DND-41 (cell line): ENCODE data around the gene CCDC30.

Experiments used
- ATAC-seq: fragments of 200-7000 bp; cut with Tn5 transposase; 3 replicates; pipeline ENCODE4 v1.9.1; 2021; ENCODE audit warnings: low read depth; ENCODE audit not compliant: insufficient read depth
- DNase-seq: peaks from one replicate; pipeline ENCODE4 v3.0.0-alpha.2; 2020
- H2AFZ ChIP-seq: 2 replicates; pipeline ENCODE4 v1.6.0; 2012; ENCODE audit warnings: low read depth, low read length
- H3K27ac ChIP-seq: 2 replicates; pipeline ENCODE4 v1.5.1; 2012; ENCODE audit warnings: low read length, inconsistent platforms
- H3K27me3 ChIP-seq: fragments of 200-600 bp; sonication (generic); 2 replicates; pipeline ENCODE4 v1.6.0; 2012; ENCODE audit warnings: low read length, mild to moderate bottlenecking, inconsistent platforms; ENCODE audit not compliant: insufficient read depth, poor library complexity
- H3K36me3 ChIP-seq: 2 replicates; pipeline ENCODE4 v1.5.1; 2012; ENCODE audit warnings: low read length, inconsistent platforms; ENCODE audit not compliant: insufficient read depth
- H3K4me1 ChIP-seq: 2 replicates; pipeline ENCODE4 v1.5.1; 2012; ENCODE audit warnings: mild to moderate bottlenecking, low read length; ENCODE audit not compliant: insufficient read depth
- H3K4me2 ChIP-seq: 2 replicates; pipeline ENCODE4 v1.6.0; 2012; ENCODE audit warnings: mild to moderate bottlenecking, moderate library complexity, low read length, inconsistent platforms; ENCODE audit not compliant: insufficient read depth
- H3K4me3 ChIP-seq, 2 experiments: fragments of 200-600 bp in 1 of 2; shearing (Covaris generic) in 1 of 2; 2 replicates each; pipeline ENCODE4 v1.5.1; 2012 to 2016; ENCODE audit warnings: inconsistent platforms in 2 of 2, low read length in 2 of 2, mild to moderate bottlenecking in 2 of 2, low read depth in 1 of 2, moderate library complexity in 1 of 2
- H3K79me2 ChIP-seq: 2 replicates; pipeline ENCODE4 v1.6.0; 2012; ENCODE audit warnings: low read length, inconsistent platforms; ENCODE audit not compliant: insufficient read depth
- H3K9ac ChIP-seq: 2 replicates; pipeline ENCODE4 v1.6.0; 2012; ENCODE audit warnings: low read depth, mild to moderate bottlenecking, inconsistent platforms, low read length, moderate library complexity
- H3K9me3 ChIP-seq: 2 replicates; pipeline ENCODE4 v1.5.1; 2012; ENCODE audit warnings: low read length, moderate library complexity, mild to moderate bottlenecking, inconsistent platforms; ENCODE audit not compliant: insufficient read depth, severe bottlenecking
- H4K20me1 ChIP-seq: 2 replicates; pipeline ENCODE4 v1.6.0; 2012; ENCODE audit warnings: low read length; ENCODE audit not compliant: insufficient read depth
- CTCF ChIP-seq: IDR thresholded peaks from 2 replicates; pipeline ENCODE4 v1.5.1; 2012; ENCODE audit warnings: borderline replicate concordance, low read length, moderate library complexity, mild to moderate bottlenecking; ENCODE audit not compliant: poor library complexity, severe bottlenecking; ENCODE audit errors: extremely low read depth
- EZH2 ChIP-seq: IDR thresholded peaks from 3 replicates; pipeline ENCODE4 v1.6.1; 2012; ENCODE audit warnings: borderline replicate concordance, low read depth, mild to moderate bottlenecking, moderate library complexity, low read length, inconsistent platforms; ENCODE audit not compliant: severe bottlenecking

The CCDC30 gene

DNA sequence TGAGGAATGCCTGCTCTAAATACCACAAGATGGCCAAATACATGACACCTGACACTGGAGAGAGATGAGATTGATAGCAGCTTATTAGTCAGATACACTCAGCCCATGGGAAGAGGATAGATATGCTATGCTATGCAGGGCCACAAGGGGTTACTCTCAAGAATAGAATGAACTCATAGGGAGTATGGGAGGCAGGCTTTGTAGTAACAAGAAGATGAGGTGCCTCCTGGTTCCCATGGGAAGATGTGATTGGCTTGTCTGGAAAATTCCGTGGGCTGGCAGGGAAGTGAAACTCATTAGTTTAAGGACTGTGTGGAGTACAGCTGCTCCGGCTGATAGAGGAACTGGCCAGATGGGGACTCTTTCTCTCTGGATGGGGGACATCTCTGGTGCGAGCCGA lies 16.5 kb downstream of the CCDC30 start:
- Histone ChIP-seq H3K79me2 (no peaks in the 10 kb centered on the region), H2AFZ (no peak overlapping the region), H3K4me1 (no peaks in the 10 kb centered on the region), H4K20me1 (no peaks in the 10 kb centered on the region), H3K4me2 (no peak overlapping the region), H3K27me3 (no peaks in the 10 kb centered on the region), H3K4me3 (no peak overlapping the region), H3K36me3 (no peaks in the 10 kb centered on the region), H3K9ac (no peak overlapping the region), H3K27ac (no peak overlapping the region), H3K9me3 (no peaks in the 10 kb centered on the region)
- ATAC-seq (peak; percentile 54; the same call in 2 of the 3 replicates), DNase-seq (no peak)
- TF ChIP-seq EZH2 (no peak), CTCF (peak; percentile 36)

DNA sequence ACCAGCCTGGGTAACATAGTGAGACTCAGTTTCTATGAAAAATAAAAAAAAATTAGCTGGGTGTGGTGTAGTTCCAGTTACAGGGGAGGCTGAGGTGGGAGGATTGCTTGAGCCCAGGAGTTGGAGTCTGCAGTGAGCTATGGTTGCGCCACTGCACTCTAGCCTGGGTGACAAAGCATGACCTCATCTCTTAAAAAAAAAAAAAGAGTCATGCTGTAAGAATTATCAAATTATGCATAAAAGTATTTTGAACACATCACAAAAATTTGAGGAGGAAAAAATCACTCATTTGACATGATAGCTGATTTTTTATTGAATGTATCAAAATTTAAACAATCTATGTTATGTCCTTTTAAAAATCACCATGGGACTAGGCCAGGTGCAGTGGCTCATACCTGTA lies 17.8 kb downstream of the CCDC30 start:
- Histone ChIP-seq H3K9me3 (no peaks in the 10 kb centered on the region), H2AFZ (no peak overlapping the region), H3K4me2 (no peak overlapping the region), H3K9ac (no peak overlapping the region), H3K27me3 (no peaks in the 10 kb centered on the region), H3K4me3 (no peak overlapping the region), H4K20me1 (no peaks in the 10 kb centered on the region), H3K27ac (no peak overlapping the region), H3K79me2 (no peaks in the 10 kb centered on the region), H3K36me3 (no peaks in the 10 kb centered on the region), H3K4me1 (no peaks in the 10 kb centered on the region)
- TF ChIP-seq EZH2 (no peak), CTCF (no peak)
- no peak for ATAC-seq
- no peak for DNase-seq

- no peaks in the 10 kb centered on the region for H3K9me3 ChIP-seq
- H3K79me2 ChIP-seq = no peaks in the 10 kb centered on the region
- H2AFZ ChIP-seq = no peak overlapping the region
- ATAC-seq (no peak), DNase-seq (no peak)
- no peaks in the 10 kb centered on the region for H3K27me3 ChIP-seq
- H3K27ac ChIP-seq = no peak overlapping the region
- H3K4me3 ChIP-seq = no peak overlapping the region
- TF ChIP-seq CTCF = no peak
- no peak for TF ChIP-seq EZH2
- no peak overlapping the region for H3K4me2 ChIP-seq
- H3K36me3 ChIP-seq = no peaks in the 10 kb centered on the region
- H4K20me1 ChIP-seq = no peaks in the 10 kb centered on the region
- no peak overlapping the region for H3K9ac ChIP-seq
- H3K4me1 ChIP-seq = no peaks in the 10 kb centered on the region
Measured at GRCh38 chr1:42482635-42483153, 19.6 kb downstream of the CCDC30 start.

DNA sequence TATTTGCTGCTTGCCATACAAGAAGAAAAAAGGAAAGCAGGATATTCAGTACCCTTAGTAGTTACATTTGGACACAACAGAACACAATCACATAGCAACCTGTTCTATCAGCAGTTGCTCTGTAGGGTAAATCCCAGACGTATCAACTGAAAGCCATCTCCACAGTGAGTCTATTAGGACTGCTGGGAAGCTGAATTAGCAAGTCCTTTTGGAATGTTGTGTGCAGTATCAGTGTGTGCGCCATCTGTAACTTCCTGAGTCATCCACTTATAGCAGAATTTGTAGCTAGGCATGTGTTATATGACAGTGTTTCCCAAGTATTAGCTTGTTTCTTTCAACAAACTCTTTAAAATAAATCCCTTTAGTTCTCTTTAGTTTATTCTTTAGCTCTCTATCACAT lies 21.3 kb downstream of the CCDC30 start:
- Histone ChIP-seq H2AFZ (no peak overlapping the region), H3K27ac (no peak overlapping the region)
- no peak for DNase-seq

More for the DNA sequence above, 21.3 kb downstream of the CCDC30 start:
- Histone ChIP-seq H3K36me3 (no peaks in the 10 kb centered on the region), H3K4me2 (no peak overlapping the region), H3K4me3 (no peak overlapping the region), H3K9ac (no peak overlapping the region), H3K4me1 (no peaks in the 10 kb centered on the region), H3K9me3 (no peaks in the 10 kb centered on the region), H3K79me2 (no peaks in the 10 kb centered on the region), H3K27me3 (no peaks in the 10 kb centered on the region), H4K20me1 (no peaks in the 10 kb centered on the region)
- no peak for TF ChIP-seq EZH2
- TF ChIP-seq CTCF = no peak
- ATAC-seq = no peak
